OCI-LY1 (cell line): ENCODE data around the gene PCSK5.
"Not testable (repeated sequence)": the region's sequence is repeated elsewhere in the genome, so short reads cannot be mapped to it uniquely, and the experiment has no call there.

Experiments used
- CTCF ChIP-seq: fragments of 200-600 bp; sonication (generic), shearing (Covaris generic); IDR thresholded peaks from 2 replicates; pipeline ENCODE4 v1.5.1; 2017; ENCODE audit warnings: mild to moderate bottlenecking, antibody characterized with exemption, low read length, moderate library complexity, mixed read lengths
- EZH2 ChIP-seq: fragments of 200-600 bp; sonication (generic), shearing (Covaris generic); IDR thresholded peaks from 2 replicates; pipeline ENCODE4 v1.8.0; 2017; ENCODE audit warnings: borderline replicate concordance, mixed run types, mild to moderate bottlenecking, antibody characterized with exemption, low read length, moderate library complexity, mixed read lengths

GRCh38 chr9:76324030-76324429 lies 433.6 kb downstream of the PCSK5 start:
- TF ChIP-seq CTCF, EZH2: not testable (repeated sequence)
